Measurements from ENCODE around the gene COL4A6. TPM values are rescaled to one million over a fixed set of nuclear protein-coding genes. Genes with fewer than 3 reads are reported as not detected.

Gene COL4A6
- total and polyA plus RNA-seq, 2 of the 4 experiments (the other 2 are of a cell fraction), result 0.36 to 0.74 TPM

- no peak overlapping the region for H3K14ac ChIP-seq (replicated peaks; ENCODE audit: low read depth, low read length)
- H2BK120ac ChIP-seq (ENCODE audit: low read depth, low read length), result no peak overlapping the region
- no CpG with 5 or more reads among the region's 6 CpGs for WGBS, 2 experiments (ENCODE audit: extremely low coverage in 2 of 2, insufficient read length in 1 of 2)
- no peak overlapping the region for H2AK9ac ChIP-seq (replicated peaks; ENCODE audit: low read depth, low read length, poor library complexity)
- no peaks in the 10 kb centered on the region; the same call in 1 of the 2 replicates for H3K27me3 ChIP-seq (ENCODE audit: control insufficient read depth, insufficient read depth, low read length)
- no peak overlapping the region for H2BK5ac ChIP-seq (ENCODE audit: low read depth, low read length, poor library complexity, severe bottlenecking)
- H3K9me1 ChIP-seq (ENCODE audit: insufficient read depth, low read length), result no peaks in the 10 kb centered on the region
- no peak overlapping the region for H3K4ac ChIP-seq (ENCODE audit: low read depth, low read length)
- H2AK5ac ChIP-seq (ENCODE audit: low read depth, low read length), result no peak overlapping the region
- DNase-seq (peak; percentile 4), ATAC-seq (ENCODE audit: low read depth) (no peak)
- no peak overlapping the region for H3K56ac ChIP-seq (ENCODE audit: extremely low read depth, insufficient read depth, low read length)
- H2AFZ ChIP-seq (replicated peaks; ENCODE audit: low read length, poor library complexity), result no peak overlapping the region
- no peaks in the 10 kb centered on the region for H3K4me1 ChIP-seq (ENCODE audit: control insufficient read depth, insufficient read depth, low read length)
- dilution Hi-C loops (cut with HindIII; ENCODE audit: low sequenced_read_pairs, unreplicated experiment) (no loop called here), in situ Hi-C loops (cut with MboI; ENCODE audit: low sequenced_read_pairs) (no loop called here), intact Hi-C loops (cut with micrococcal nuclease) (no loop called here)
- H3K9ac ChIP-seq (ENCODE audit: low read depth, low read length), result no peak overlapping the region
- H3K79me1 ChIP-seq (ENCODE audit: low read depth in 1 of 2, low read length in 2 of 2), result no peaks in the 10 kb centered on the region
- no peaks in the 10 kb centered on the region for H4K20me1 ChIP-seq (ENCODE audit: insufficient read depth, low read length)
- no peak overlapping the region for H2BK15ac ChIP-seq (ENCODE audit: low read depth, low read length)
- no peak overlapping the region for H3K4me2 ChIP-seq (ENCODE audit: low read depth, low read length)
- TF ChIP-seq BHLHE40 (IDR thresholded peaks at IDR 0.05; ENCODE audit: low read depth, low read length) (no peak), CEBPB (IDR thresholded peaks at IDR 0.05; ENCODE audit: low read depth, low read length) (no peak), CTCF (conservative IDR thresholded peaks at IDR 0.05; ENCODE audit: low read depth, low read length) (no peak), RAD21 (IDR thresholded peaks at IDR 0.05; ENCODE audit: low read length) (no peak), NFE2L2 (IDR thresholded peaks at IDR 0.05; ENCODE audit: low read depth, low read length) (no peak), RFX5 (IDR thresholded peaks at IDR 0.05; ENCODE audit: low read depth, low read length) (no peak), CHD1 (IDR thresholded peaks at IDR 0.05; ENCODE audit: low read depth, low read length) (no peak), RCOR1 (IDR thresholded peaks at IDR 0.05; ENCODE audit: insufficient replicate concordance, low read length) (no peak), FOS (IDR thresholded peaks at IDR 0.05; ENCODE audit: low read depth, low read length) (no peak), MXI1 (IDR thresholded peaks at IDR 0.05; ENCODE audit: borderline replicate concordance, low read depth, low read length) (no peak), ELK1 (IDR thresholded peaks at IDR 0.05; ENCODE audit: borderline replicate concordance, low read depth, low read length) (no peak), MAFK (IDR thresholded peaks at IDR 0.05; ENCODE audit: low read depth, low read length) (no peak), POLR2A (IDR thresholded peaks at IDR 0.05; ENCODE audit: low read depth, low read length) (no peak), SMC3 (IDR thresholded peaks at IDR 0.05; ENCODE audit: low read depth, low read length) (no peak), MAZ (IDR thresholded peaks at IDR 0.05; ENCODE audit: borderline replicate concordance, low read depth, low read length) (no peak)
- TF ChIP-seq, protein P1, sequence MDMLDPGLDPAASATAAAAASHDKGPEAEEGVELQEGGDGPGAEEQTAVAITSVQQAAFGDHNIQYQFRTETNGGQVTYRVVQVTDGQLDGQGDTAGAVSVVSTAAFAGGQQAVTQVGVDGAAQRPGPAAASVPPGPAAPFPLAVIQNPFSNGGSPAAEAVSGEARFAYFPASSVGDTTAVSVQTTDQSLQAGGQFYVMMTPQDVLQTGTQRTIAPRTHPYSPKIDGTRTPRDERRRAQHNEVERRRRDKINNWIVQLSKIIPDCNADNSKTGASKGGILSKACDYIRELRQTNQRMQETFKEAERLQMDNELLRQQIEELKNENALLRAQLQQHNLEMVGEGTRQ (IDR thresholded peaks at IDR 0.05; ENCODE audit: low read depth, low read length), result no peak
- no peak overlapping the region for H3K23ac ChIP-seq (ENCODE audit: low read depth, low read length)
- no peak overlapping the region for H4K8ac ChIP-seq (ENCODE audit: low read depth in 2 of 2, low read length in 2 of 2)
- H3K4me3 ChIP-seq (ENCODE audit: insufficient read depth, low read depth, low read length), result no peak overlapping the region
- no peaks in the 10 kb centered on the region for H3K36me3 ChIP-seq (ENCODE audit: control insufficient read depth, insufficient read depth, low read length)
- no peak overlapping the region for H4K5ac ChIP-seq (ENCODE audit: low read depth, low read length)
- no peak overlapping the region for H3K18ac ChIP-seq (ENCODE audit: low read depth, low read length)
- no peak overlapping the region for H2BK20ac ChIP-seq (ENCODE audit: low read depth, low read length)
- BruUV-seq (replicated peaks), result no TSS peak
- no peaks in the 10 kb centered on the region for H3K9me3 ChIP-seq (ENCODE audit: control insufficient read depth, insufficient read depth, low read length)
- POLR2A ChIA-PET (ENCODE audit: unreplicated experiment), result no interaction called here
- no peak overlapping the region for H3K27ac ChIP-seq (ENCODE audit: insufficient read depth, low read length)
- CTCF ChIA-PET, result no interaction called here
- no peak overlapping the region for H4K91ac ChIP-seq (ENCODE audit: insufficient read depth, low read depth, low read length)
These were observed 40.4 kb downstream of the COL4A6 start for GRCh38 chrX:108397627-108398391.
